OCI-LY7 (cell line): ENCODE data around the gene TPCN2.

Experiments used
- CTCF ChIP-seq: fragments of 200-600 bp; sonication (generic); conservative IDR thresholded peaks from 2 replicates; pipeline ENCODE4 v1.5.1; 2014; ENCODE audit warnings: mild to moderate bottlenecking, antibody characterized with exemption, low read length, moderate library complexity, mixed read lengths
- EZH2phosphoT487 ChIP-seq: fragments of 200-600 bp; sonication (generic); IDR thresholded peaks from 2 replicates; pipeline ENCODE4 v1.6.1; 2018; ENCODE audit warnings: low read depth, borderline replicate concordance, mild to moderate bottlenecking, mixed run types, antibody characterized with exemption, low read length, moderate library complexity, mixed read lengths

GRCh38 chr11:69024509-69024908, 24.2 kb upstream of the TPCN2 start:
- TF ChIP-seq CTCF: no peak
- TF ChIP-seq EZH2phosphoT487: no peak
